SIG-M5 treated with dmso at 0.1 percent for 504 hours (cell line): ENCODE measurements around the gene METTL25B.
A peak's percentile ranks its signal among the peaks of the same experiment; 100 is the strongest.
"Not testable (repeated sequence)": the region's sequence is repeated elsewhere in the genome, so short reads cannot be mapped to it uniquely, and the experiment has no call there.

ENCODE experiments used
- DNase-seq: peaks from one replicate; lab custom pipeline; 2025; ENCODE audit not compliant: unreplicated experiment; lab: John Stamatoyannopoulos, UW

Gene METTL25B

GRCh38 chr1:156747742-156748669 is 19.7 kb downstream of the METTL25B start:
- DNase-seq: no peak

DNA sequence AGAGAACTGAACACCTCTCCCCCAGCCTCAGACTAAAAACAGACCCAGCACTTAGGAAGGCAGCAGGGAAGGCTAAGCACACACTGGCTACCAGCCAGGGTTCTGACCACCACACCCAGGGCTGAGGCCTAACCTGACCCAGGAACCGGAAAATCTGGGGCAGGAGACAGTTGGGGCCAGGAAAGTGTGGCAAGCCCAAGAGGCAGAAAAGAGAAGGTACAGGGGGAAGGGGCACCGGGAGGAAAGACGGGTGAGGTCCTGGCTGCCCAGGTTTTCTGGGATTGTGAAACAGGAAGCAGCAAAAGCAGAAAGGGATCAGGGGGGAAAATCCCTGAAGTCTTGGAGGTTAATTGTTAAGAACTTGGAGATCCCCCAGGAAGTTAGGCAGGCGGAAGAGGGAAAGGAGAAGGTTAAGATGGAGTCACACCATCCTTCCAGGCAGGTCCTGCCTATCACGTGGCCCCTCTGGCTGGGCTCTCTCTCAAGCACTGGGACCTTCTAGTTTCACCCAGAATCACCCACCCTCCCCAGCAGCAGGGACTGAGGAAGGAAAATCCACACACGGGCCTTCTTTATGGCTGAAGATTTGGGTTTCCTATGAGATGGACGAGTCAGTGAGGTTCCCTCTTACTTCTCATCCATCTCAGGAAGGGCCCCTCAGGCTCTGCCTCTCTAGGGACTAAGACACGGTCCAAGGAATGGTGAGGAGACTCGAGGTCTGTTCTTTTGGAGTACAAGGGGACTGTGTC is 20.6 kb downstream of the METTL25B start:
- DNase-seq: peak; percentile 57

GRCh38 chr1:156749419-156750118 is 21.3 kb downstream of the METTL25B start:
- DNase-seq: no peak

- peak; percentile 85 for DNase-seq
Observed at GRCh38 chr1:156750191-156750672, 22.0 kb downstream of the METTL25B start.

DNA sequence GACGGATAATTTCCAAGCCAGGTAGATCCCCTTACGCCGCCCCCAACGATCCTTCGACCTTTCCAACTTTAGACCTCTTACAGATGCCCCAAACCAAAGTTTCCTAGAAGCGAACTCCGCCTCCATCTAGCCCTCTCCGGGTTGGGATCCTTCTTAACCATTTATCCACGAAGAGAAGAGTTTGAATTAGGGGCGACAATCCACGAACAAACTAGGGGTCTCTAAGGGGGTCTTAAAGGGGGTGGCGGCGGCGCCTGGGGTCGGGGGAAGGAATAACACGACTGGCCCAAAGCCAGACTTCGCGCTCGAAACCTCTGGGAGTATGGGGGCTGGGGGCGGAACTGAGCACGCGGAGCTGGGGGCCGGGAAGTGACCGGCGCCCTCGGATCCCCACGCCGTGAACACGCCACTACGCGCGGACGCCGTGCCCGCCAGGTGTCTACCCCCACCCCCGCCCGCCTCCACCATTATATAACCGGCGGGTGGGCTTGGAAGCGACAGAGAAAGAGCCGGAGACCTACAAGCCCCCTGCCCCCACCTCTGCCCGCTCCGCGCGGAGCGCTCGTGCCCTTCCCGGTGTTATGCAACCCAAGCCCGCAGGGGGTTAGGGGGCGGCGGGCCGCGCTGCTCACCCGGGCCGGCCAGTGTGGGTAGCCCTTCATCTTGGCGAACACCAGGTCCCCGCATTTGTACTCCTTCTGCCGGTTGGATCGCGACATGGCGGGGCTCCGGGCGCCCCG is 22.6 kb downstream of the METTL25B start:
- peak; percentile 55 for DNase-seq

- DNase-seq: no peak
Observed at GRCh38 chr1:156751451-156751756, 23.1 kb downstream of the METTL25B start, which contains the start of gene HDGF. Gene HDGF, minus strand, starts transcription at chr1:156751675. Its CDS starts 246 bp downstream, at chr1:156751429.

DNA sequence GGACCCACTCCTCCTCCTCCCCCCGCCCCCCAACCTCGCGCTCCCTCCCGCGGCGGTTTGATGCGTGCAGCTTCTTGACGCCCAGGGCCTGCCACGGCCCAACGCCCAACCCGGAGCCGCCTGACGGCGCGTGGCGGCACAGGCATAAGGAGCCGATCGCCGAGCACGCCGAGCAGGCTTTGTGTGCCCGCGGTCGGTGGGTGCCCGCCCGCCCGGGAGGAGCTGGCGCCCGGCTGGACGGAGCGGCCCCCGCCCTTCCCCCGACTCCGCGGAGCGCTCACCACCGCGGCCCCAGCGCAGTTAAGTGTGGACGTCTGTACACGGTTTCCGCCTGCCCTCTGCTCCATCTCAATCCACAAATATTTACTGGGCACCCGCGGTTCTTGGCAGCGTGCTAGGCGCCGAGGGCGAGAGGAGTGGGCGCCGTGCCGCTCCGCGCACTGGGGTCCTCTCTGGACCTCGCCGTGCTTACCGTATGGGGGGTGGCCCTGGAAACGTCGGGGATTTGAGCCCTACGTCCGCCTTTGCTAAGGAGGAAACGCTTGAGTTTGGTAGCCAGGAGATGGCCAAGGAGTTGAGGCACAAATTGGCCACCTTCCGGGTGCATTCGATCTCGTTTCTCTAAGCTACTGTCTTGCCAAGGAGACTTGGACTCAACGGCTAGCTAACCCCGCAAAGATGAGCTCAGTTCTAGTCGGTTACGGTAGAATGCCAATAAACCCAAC is 23.6 kb downstream of the METTL25B start:
- DNase-seq: peak; percentile 96

DNA sequence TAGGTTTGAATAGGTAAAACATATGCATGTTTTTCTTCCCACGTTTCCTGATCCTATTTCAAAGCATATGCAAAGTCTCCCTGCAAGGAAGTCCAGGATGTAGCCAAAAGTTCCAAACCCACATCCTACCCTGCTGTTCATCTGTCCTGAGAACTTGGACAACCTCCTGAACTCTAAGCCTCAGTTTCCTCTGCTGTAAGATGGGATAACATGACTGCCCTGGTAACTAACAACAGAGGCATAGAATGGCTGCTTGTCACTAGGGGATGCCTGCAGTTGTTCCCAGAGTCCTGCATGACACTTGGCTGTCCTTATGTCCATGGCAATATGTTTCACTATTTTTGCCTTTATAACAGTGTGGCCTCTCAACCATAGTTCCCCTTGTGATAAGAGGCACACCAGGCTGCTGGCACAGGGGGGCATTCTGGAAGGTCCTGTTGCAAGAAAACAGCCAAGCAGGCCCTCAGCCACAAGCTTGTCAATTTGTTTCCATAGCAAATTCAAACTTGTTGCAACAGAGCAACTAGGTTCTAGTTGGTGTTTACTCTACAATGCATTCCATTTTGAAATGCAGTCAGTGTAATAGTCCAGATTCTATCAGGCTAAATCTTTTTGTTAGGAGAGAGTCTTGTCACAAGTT is 24.7 kb downstream of the METTL25B start:
- peak; percentile 52 for DNase-seq

- peak; percentile 36 for DNase-seq
Observed at GRCh38 chr1:156754219-156754618, 25.9 kb downstream of the METTL25B start.

DNA sequence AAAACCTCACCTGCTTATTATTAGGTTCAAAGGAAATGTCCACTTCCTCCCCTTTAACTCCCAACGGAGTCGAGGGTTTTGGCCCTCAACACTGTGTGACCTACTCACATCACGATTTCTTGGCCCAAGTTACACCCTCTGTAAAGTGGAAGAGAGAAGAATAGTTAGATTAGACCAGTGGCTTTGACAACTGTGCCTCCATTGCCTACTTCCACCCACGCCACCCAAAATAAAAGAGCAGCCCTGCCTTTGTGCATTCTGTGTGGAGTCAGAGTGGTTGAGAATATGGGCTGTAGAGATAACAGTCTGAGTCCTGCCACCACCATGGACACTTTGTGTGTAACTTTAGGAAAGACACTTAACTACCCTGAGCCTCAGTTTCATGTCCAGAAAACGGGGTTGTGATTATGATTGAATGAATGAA is 27.3 kb downstream of the METTL25B start:
- DNase-seq: no peak

DNA sequence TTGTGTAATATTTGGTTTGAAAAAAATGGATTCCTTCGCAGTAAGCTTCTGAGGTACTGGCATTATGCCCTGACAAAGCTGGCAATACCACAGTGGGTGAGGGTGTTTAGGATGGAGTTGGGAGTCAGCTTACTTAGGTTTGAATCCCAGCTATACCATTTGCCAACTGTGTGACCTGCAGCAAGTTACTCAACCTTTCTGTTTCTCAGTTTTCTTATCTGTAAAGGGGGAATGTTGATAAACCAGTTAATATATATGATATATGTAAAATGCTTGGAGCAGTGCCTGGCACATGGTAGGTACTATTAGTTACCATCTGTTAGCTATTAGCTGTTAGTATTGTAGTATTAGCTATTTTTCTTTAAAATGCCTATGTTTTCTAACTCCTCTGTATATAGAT is 28.1 kb downstream of the METTL25B start:
- DNase-seq: no peak

DNA sequence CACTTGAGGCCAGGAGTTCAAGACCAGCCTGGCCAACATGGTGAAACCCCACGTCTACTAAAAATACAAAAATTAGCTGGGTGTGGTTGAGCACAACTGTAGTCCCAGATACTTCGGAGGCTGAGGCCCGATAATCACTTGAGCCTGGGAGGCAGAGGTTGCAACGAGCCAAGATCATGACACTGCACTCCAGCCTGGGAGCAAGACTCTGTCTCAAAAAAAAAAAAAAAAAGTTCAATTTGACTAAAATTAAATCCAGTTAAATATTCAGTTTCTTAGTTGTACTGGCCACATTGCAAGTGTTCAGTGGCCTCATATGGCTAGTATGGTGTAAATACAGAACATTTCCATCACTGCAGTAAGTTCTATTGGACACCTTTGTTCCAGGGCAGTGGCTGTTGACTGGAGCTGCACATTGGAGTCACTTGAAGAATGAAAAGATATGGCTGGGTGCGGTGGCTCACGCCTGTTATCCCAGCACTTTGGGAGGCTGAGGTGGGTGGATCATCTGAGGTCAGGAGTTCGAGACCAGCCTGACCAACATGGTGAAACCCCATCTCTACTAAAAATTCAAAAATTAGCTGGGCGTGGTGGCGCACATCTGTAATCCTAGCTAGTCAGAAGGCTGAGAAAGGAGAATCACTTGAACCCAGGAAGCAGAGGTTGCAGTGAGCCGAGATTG is 29.4 kb downstream of the METTL25B start:
- DNase-seq: not testable (repeated sequence)

DNA sequence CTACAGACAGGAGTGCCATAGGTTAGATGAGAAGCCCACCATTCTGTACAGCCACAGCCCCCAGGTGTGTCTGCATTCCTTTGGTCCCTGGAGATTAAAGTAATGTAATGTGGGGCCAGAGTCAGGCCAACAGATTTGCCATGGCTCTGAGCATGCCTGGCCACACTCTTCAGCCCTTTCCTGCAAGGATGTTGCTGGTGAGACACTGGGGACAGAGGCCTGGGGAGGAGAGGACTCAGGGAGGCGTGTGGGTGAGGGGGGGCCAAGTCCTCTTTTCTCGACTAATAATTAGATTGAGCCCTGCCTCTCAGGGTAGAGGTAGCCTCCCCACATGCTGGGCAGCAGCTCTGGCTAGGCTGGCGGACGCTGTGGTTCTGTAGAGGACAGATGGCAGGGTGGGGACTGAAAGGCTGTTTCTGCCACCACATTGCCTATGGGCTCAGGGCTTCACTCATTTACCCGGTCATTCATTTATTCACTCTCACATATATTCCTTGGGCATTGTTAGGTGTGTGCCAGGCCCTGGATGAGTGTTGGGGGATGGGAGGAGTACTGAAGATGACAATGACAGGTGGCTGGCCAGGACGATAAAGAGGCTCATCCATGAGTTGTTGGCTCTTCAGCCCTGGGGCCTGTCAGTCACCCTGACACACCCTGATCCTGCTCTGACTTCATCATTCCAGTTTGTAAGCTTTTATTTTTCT is 32.0 kb downstream of the METTL25B start:
- DNase-seq: no peak

- DNase-seq: no peak
Observed at GRCh38 chr1:156760796-156761104, 32.5 kb downstream of the METTL25B start.

DNA sequence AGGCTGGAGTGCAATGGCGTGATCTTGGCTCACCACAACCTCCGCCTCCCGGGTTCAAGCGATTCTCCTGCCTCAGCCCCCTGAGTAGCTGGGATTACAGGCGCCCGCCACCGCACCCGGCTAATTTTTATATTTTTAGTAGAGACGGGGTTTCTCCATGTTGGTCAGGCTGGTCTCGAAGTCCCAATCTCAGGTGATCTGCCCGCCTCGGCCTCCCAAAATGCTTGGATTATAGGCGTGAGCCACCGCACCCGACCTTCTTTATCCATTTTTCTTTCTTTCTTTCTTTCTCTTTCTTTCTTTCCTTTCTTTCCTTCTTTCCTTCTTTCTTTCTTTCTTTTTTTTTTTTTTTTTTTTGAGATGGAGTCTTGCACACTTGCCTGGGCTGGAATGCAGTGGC is 36.9 kb downstream of the METTL25B start:
- DNase-seq: not testable (repeated sequence)

DNA sequence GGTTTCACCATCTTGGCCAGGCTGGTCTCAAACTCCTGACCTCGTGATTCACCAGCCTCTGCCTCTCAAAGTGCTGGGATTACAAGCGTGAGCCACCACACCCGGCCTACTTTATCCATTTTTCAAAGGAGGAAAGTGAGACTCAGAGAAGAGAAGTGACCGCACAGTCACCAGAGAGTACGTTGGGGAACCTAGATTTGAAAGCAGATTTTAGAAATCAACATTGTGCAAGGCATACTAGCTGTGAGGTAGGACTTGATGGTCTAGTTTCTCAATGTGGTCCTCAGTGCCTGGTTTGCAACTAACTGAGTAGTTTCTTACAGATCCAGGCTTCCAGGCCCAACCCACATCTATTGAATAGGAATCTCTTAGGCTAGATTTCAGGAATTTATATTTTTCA is 37.4 kb downstream of the METTL25B start:
- DNase-seq: peak; percentile 89

DNA sequence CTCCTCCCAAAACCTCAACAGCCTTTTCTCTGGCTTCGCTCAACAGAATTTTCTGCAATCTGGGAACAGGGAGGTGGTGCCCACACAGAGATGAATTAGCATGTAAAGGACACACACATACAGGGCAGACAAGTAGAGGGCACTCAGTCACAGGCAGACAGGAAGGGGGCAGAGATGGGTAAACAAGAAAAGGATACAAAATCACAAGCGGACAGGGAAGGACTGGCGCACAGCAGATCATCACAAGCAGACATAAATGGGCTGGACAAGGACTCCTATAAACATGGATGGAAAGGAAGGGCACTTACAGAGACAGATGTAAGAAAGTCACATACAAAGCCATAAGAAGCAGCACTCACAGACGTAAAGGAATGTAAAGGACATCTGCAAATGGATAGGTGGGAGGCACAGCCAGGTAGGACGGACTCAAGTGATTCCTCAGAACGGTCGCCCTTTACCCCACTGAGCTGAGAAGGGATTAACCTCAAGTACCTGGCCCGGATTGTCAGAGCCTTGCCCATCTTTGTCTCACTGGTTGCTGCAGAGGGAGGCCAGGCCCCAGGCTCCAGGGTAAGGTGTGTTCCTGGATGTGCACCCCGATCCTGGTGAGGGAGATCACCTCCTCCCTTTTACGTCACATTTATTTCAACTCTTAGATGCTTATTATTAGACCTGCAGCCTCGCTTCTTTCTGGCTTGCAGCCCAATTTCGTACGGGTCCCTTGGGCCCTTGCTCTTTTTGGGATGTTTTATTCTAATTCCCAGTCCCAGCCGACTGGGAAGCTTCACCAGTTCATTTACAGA is 38.2 kb downstream of the METTL25B start:
- no peak for DNase-seq
